ENCODE results near the gene QRICH1. TPM values are rescaled to one million over a fixed set of nuclear protein-coding genes. Genes with fewer than 3 reads are reported as not detected.

Gene QRICH1
- total and polyA plus RNA-seq, 2 of the 13 experiments (the other 11 are each of a cell fraction or from before 2014, with no cell fraction given), result 52.6 to 102 TPM

- no peak for TF ChIP-seq ESRRA (CRISPR knock-in tag; IDR thresholded peaks at IDR 0.05; ENCODE audit: low read depth)
- TF ChIP-seq TSC22D2 (CRISPR knock-in tag; IDR thresholded peaks at IDR 0.05; ENCODE audit: borderline replicate concordance), result no peak
- TF ChIP-seq REPIN1 (CRISPR knock-in tag; IDR thresholded peaks at IDR 0.05; ENCODE audit: borderline replicate concordance, low read depth), result no peak
- TF ChIP-seq, protein P1, sequence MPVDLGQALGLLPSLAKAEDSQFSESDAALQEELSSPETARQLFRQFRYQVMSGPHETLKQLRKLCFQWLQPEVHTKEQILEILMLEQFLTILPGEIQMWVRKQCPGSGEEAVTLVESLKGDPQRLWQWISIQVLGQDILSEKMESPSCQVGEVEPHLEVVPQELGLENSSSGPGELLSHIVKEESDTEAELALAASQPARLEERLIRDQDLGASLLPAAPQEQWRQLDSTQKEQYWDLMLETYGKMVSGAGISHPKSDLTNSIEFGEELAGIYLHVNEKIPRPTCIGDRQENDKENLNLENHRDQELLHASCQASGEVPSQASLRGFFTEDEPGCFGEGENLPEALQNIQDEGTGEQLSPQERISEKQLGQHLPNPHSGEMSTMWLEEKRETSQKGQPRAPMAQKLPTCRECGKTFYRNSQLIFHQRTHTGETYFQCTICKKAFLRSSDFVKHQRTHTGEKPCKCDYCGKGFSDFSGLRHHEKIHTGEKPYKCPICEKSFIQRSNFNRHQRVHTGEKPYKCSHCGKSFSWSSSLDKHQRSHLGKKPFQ (CRISPR knock-in tag; IDR thresholded peaks at IDR 0.05; ENCODE audit: insufficient replicate concordance), result no peak
- TF ChIP-seq CENPT (CRISPR knock-in tag; IDR thresholded peaks at IDR 0.05; ENCODE audit: low read depth), result no peak
- no peak for TF ChIP-seq ZNF562 (CRISPR knock-in tag; IDR thresholded peaks at IDR 0.05; ENCODE audit: borderline replicate concordance)
- no peak for TF ChIP-seq SIN3A (IDR thresholded peaks at IDR 0.05; ENCODE audit: borderline replicate concordance, low read depth, low read length)
- no peak for TF ChIP-seq SYNCRIP (IDR thresholded peaks at IDR 0.05; ENCODE audit: insufficient read depth, low read depth, low read length)
- TF ChIP-seq, protein P2, sequence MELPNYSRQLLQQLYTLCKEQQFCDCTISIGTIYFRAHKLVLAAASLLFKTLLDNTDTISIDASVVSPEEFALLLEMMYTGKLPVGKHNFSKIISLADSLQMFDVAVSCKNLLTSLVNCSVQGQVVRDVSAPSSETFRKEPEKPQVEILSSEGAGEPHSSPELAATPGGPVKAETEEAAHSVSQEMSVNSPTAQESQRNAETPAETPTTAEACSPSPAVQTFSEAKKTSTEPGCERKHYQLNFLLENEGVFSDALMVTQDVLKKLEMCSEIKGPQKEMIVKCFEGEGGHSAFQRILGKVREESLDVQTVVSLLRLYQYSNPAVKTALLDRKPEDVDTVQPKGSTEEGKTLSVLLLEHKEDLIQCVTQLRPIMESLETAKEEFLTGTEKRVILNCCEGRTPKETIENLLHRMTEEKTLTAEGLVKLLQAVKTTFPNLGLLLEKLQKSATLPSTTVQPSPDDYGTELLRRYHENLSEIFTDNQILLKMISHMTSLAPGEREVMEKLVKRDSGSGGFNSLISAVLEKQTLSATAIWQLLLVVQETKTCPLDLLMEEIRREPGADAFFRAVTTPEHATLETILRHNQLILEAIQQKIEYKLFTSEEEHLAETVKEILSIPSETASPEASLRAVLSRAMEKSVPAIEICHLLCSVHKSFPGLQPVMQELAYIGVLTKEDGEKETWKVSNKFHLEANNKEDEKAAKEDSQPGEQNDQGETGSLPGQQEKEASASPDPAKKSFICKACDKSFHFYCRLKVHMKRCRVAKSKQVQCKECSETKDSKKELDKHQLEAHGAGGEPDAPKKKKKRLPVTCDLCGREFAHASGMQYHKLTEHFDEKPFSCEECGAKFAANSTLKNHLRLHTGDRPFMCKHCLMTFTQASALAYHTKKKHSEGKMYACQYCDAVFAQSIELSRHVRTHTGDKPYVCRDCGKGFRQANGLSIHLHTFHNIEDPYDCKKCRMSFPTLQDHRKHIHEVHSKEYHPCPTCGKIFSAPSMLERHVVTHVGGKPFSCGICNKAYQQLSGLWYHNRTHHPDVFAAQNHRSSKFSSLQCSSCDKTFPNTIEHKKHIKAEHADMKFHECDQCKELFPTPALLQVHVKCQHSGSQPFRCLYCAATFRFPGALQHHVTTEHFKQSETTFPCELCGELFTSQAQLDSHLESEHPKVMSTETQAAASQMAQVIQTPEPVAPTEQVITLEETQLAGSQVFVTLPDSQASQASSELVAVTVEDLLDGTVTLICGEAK (IDR thresholded peaks at IDR 0.05), result no peak
- TF ChIP-seq, protein P2 (CRISPR knock-in tag; IDR thresholded peaks at IDR 0.05), result no peak
- no peak for TF ChIP-seq ZNF460 (CRISPR knock-in tag; IDR thresholded peaks at IDR 0.05; ENCODE audit: borderline replicate concordance)
- TF ChIP-seq ZNF12 (CRISPR knock-in tag; IDR thresholded peaks at IDR 0.05), result no peak
- no peak for TF ChIP-seq PLRG1 (conservative IDR thresholded peaks at IDR 0.05)
- TF ChIP-seq ZBTB2 (CRISPR knock-in tag; IDR thresholded peaks at IDR 0.05; ENCODE audit: low read depth), result no peak
- TF ChIP-seq HNRNPK (IDR thresholded peaks at IDR 0.05; ENCODE audit: low read depth, low read length, poor library complexity, severe bottlenecking), result peak; percentile 42
- TF ChIP-seq ZNF607 (CRISPR knock-in tag; IDR thresholded peaks at IDR 0.05; ENCODE audit: borderline replicate concordance), result no peak
- no peak for TF ChIP-seq ELF3 (CRISPR knock-in tag; IDR thresholded peaks at IDR 0.05)
These were observed 85.9 kb downstream of the QRICH1 start (continued) for GRCh38 chr3:49007771-49008528.

All from HepG2 (cell line).